MCF 10A (cell line): ENCODE measurements around the gene ANK2. TPM values are rescaled to one million over a fixed set of nuclear protein-coding genes. Genes with fewer than 3 reads are reported as not detected.
A peak's percentile ranks its signal among the peaks of the same experiment; 100 is the strongest.

Source experiments
- BruUV-seq: library from RNA; stranded (reverse); fragments of 400-500 nt; replicated peaks from 2 replicates; lab custom pipeline; 2021; lab: Mats Ljungman, UMichigan
- CTCF ChIA-PET: fragments of 300-600 bp; sonication (Branson Sonifier 250); formaldehyde crosslinking; extraction: SDS; loops from one replicate; lab custom pipeline; 2021; ENCODE audit warnings: antibody characterized with exemption, inconsistent platforms; lab: Yijun Ruan, JAX
- POLR2A ChIA-PET: fragments of 300-600, 350-650 bp; sonication (Branson Sonifier 250); formaldehyde crosslinking; extraction: SDS; loops from one replicate; lab custom pipeline; 2020; ENCODE audit warnings: antibody characterized with exemption, inconsistent platforms; lab: Yijun Ruan, JAX
- DNase-seq: peaks from one replicate; pipeline ENCODE4 v3.0.0-alpha.2; 2018; ENCODE audit not compliant: unreplicated experiment
- H3K27ac Mint-ChIP-seq: one replicate; pipeline ENCODE4 v1.8.0; 2022; ENCODE audit warnings: mild to moderate bottlenecking, low read depth, mixed read lengths; ENCODE audit not compliant: unreplicated experiment
- H3K27me3 Mint-ChIP-seq: one replicate; pipeline ENCODE4 v1.8.0; 2022; ENCODE audit warnings: mixed read lengths; ENCODE audit not compliant: insufficient read depth, unreplicated experiment
- H3K36me3 Mint-ChIP-seq: one replicate; pipeline ENCODE4 v1.8.0; 2022; ENCODE audit warnings: mild to moderate bottlenecking, moderate library complexity, mixed read lengths; ENCODE audit not compliant: insufficient read depth, unreplicated experiment
- H3K4me1 Mint-ChIP-seq: one replicate; pipeline ENCODE4 v1.8.0; 2022; ENCODE audit warnings: mixed read lengths; ENCODE audit not compliant: insufficient read depth, unreplicated experiment
- H3K4me3 Mint-ChIP-seq: one replicate; pipeline ENCODE4 v1.8.0; 2022; ENCODE audit warnings: mild to moderate bottlenecking, moderate library complexity, mixed read lengths; ENCODE audit not compliant: unreplicated experiment
- H3K9me3 Mint-ChIP-seq: one replicate; pipeline ENCODE4 v1.8.0; 2022; ENCODE audit warnings: mixed read lengths; ENCODE audit not compliant: unreplicated experiment
- intact Hi-C: fragments of 100-400 bp; cut with micrococcal nuclease; formaldehyde crosslinking; loops from 2 replicates; pipeline ENCODE4 v1.14.1; 2022
- total RNA-seq: library from RNA; stranded (reverse); gene quantifications from 2 replicates; pipeline ENCODE4 v1.2.3, GENCODE V29; 2022
- TF ChIP-seq, protein P1 (sequence below): fragments of 200-600 bp; IDR thresholded peaks from one replicate; pipeline ENCODE4 v1.8.0; 2022; ENCODE audit warnings: antibody characterized with exemption, mild to moderate bottlenecking; ENCODE audit not compliant: unreplicated experiment

ANK2 gene
- total RNA-seq, 1 experiment from 2014 or later, result 37.4 TPM

- POLR2A ChIA-PET, result no interaction called here
- CTCF ChIA-PET, result interaction anchor here (0.8 kb wide), 1 partner anchor 172 kb away, joined by 5 read pairs; no protein-coding TSS in a partner anchor
- no TSS peak for BruUV-seq
- H3K9me3 Mint-ChIP-seq, result peaks cover 7% of the 10 kb centered on the region
- no peaks in the 10 kb centered on the region for H3K4me1 Mint-ChIP-seq
- TF ChIP-seq, protein P1, sequence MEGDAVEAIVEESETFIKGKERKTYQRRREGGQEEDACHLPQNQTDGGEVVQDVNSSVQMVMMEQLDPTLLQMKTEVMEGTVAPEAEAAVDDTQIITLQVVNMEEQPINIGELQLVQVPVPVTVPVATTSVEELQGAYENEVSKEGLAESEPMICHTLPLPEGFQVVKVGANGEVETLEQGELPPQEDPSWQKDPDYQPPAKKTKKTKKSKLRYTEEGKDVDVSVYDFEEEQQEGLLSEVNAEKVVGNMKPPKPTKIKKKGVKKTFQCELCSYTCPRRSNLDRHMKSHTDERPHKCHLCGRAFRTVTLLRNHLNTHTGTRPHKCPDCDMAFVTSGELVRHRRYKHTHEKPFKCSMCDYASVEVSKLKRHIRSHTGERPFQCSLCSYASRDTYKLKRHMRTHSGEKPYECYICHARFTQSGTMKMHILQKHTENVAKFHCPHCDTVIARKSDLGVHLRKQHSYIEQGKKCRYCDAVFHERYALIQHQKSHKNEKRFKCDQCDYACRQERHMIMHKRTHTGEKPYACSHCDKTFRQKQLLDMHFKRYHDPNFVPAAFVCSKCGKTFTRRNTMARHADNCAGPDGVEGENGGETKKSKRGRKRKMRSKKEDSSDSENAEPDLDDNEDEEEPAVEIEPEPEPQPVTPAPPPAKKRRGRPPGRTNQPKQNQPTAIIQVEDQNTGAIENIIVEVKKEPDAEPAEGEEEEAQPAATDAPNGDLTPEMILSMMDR, result no peak
- DNase-seq, result no peak
- H3K27me3 Mint-ChIP-seq, result no peaks in the 10 kb centered on the region
- H3K4me3 Mint-ChIP-seq, result no peak overlapping the region
- H3K36me3 Mint-ChIP-seq, result no peaks in the 10 kb centered on the region
- H3K27ac Mint-ChIP-seq, result no peak overlapping the region
- intact Hi-C loops, result no loop called here
Measured at GRCh38 chr4:113375964-113376666, 326.7 kb downstream of the ANK2 start.

GRCh38 chr4:113378836-113379235 lies 329.4 kb downstream of the ANK2 start:
- Mint-ChIP-seq H3K4me3 (no peak overlapping the region), H3K27ac (no peak overlapping the region), H3K36me3 (no peaks in the 10 kb centered on the region), H3K27me3 (no peaks in the 10 kb centered on the region), H3K9me3 (peaks cover 7% of the 10 kb centered on the region), H3K4me1 (peaks cover 4% of the 10 kb centered on the region)
- TF ChIP-seq, protein P1, result no peak
- intact Hi-C loops, result no loop called here
- CTCF ChIA-PET, result no interaction called here
- BruUV-seq, result no TSS peak
- POLR2A ChIA-PET, result no interaction called here
- no peak for DNase-seq

GRCh38 chr4:113382704-113383103 lies 333.3 kb downstream of the ANK2 start:
- no peaks in the 10 kb centered on the region for H3K27me3 Mint-ChIP-seq
- ChIA-PET CTCF (interaction anchor here (0.6 to 1.0 kb wide), 3 partner anchors 12 to 1003 kb away, joined by 3 to 5 read pairs (median 3); no protein-coding TSS in a partner anchor), POLR2A (interaction anchor here (0.6 to 1.3 kb wide), 2 partner anchors 12 to 859 kb away, joined by 3 read pairs; no protein-coding TSS in a partner anchor)
- H3K27ac Mint-ChIP-seq, result no peak overlapping the region
- TF ChIP-seq, protein P1, result no peak
- no peak for DNase-seq
- intact Hi-C loops, result no loop called here
- TSS peak; percentile 29 for BruUV-seq
- H3K4me3 Mint-ChIP-seq, result no peak overlapping the region
- H3K4me1 Mint-ChIP-seq, result peaks cover 18% of the 10 kb centered on the region
- peaks cover 7% of the 10 kb centered on the region for H3K9me3 Mint-ChIP-seq
- H3K36me3 Mint-ChIP-seq, result no peaks in the 10 kb centered on the region

DNA sequence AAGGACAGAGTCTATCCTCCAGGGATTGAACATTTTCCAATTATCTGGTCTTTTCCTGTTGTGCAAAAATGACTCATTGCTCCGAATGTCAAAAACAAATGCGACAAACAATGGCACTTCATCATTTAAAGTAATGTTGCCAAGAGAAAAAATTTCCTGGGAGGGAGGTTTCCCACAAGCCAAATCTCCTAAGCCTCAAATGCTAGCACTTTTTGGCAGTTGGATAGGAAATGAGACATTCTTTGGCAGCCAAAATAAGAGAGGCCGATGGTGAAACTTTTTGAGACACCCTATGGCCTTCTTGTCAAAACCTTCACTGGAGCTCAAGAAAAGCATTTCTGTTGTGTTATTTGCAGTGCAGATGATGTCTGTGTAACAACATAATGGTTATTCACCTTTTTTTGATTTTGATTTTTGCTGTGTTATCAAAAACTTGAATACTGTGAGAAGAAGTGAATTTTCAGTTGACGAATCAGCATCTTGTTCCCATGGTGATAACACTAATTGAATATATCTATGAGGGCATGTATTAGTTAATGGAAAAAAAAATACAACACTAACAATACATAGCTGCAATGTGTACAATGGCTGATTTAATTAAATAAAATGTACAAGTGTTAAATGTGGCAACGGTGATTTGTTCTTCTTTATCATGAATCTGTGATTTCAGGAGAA lies 333.8 kb downstream of the ANK2 start:
- BruUV-seq, result no TSS peak
- POLR2A ChIA-PET, result interaction anchor here (0.6 to 1.3 kb wide), 2 partner anchors 11 to 859 kb away, joined by 3 read pairs; no protein-coding TSS in a partner anchor
- TF ChIP-seq, protein P1, result no peak
- H3K4me1 Mint-ChIP-seq, result peaks cover 18% of the 10 kb centered on the region
- CTCF ChIA-PET, result interaction anchor here (0.6 to 1.0 kb wide), 3 partner anchors 12 to 1002 kb away, joined by 3 to 5 read pairs (median 3); no protein-coding TSS in a partner anchor
- peaks cover 7% of the 10 kb centered on the region for H3K9me3 Mint-ChIP-seq
- no peak overlapping the region for H3K27ac Mint-ChIP-seq
- intact Hi-C loops, result no loop called here
- peak; percentile 91 for DNase-seq
- H3K27me3 Mint-ChIP-seq, result no peaks in the 10 kb centered on the region
- H3K36me3 Mint-ChIP-seq, result no peaks in the 10 kb centered on the region
- H3K4me3 Mint-ChIP-seq, result no peak overlapping the region
